Esophagus squamous epithelium (tissue), 4 donors: ENCODE data around the gene NAA11.

ENCODE experiments used
- CTCF ChIP-seq, 6 experiments: fragments of 450-650 bp in 4 of 6; fragments of 200-600 bp in 2 of 6; sonication (generic) in 2 of 6; IDR thresholded peaks; one replicate each; pipeline ENCODE4 v1.5.1; 2016 to 2019; ENCODE audit warnings: antibody characterized with exemption in 6 of 6, mild to moderate bottlenecking in 4 of 6, moderate library complexity in 4 of 6
- POLR2A ChIP-seq, 4 donors: fragments of 450-650 bp; IDR thresholded peaks; one replicate each; pipeline ENCODE4 v1.6.1; 2017; ENCODE audit warnings: antibody characterized with exemption in 4 of 4, mild to moderate bottlenecking in 4 of 4, moderate library complexity in 3 of 4

GRCh38 chr4:79297479-79297878 is 28.4 kb downstream of the NAA11 start:
- TF ChIP-seq POLR2A (IDR thresholded peaks at IDR 0.05) (no peak), CTCF (IDR thresholded peaks at IDR 0.05) (no peak)
